Calu3 (cell line): ENCODE data around the gene TMEM212. TPM values are rescaled to one million over a fixed set of nuclear protein-coding genes. Genes with fewer than 3 reads are reported as not detected.

Source experiments
- BruUV-seq: library from RNA; stranded (reverse); fragments of 400-500 nt; replicated peaks from 2 replicates; lab custom pipeline; 2021; lab: Mats Ljungman, UMichigan
- CTCF ChIA-PET: fragments of 300-600 bp; sonication (Branson Sonifier 250); formaldehyde crosslinking; loops from one replicate; lab custom pipeline; 2022; ENCODE audit warnings: antibody characterized with exemption; lab: Charles Lee
- DNase-seq: peaks from one replicate; pipeline ENCODE4 v3.0.0; 2022
- H3K27ac Mint-ChIP-seq: one replicate; pipeline ENCODE4 v1.8.0; 2022; ENCODE audit warnings: mixed read lengths; ENCODE audit not compliant: unreplicated experiment
- H3K27me3 Mint-ChIP-seq: one replicate; pipeline ENCODE4 v1.8.0; 2022; ENCODE audit warnings: mixed read lengths; ENCODE audit not compliant: unreplicated experiment
- H3K36me3 Mint-ChIP-seq: one replicate; pipeline ENCODE4 v1.8.0; 2022; ENCODE audit warnings: mild to moderate bottlenecking, moderate library complexity, mixed read lengths; ENCODE audit not compliant: insufficient read depth, unreplicated experiment
- H3K4me1 Mint-ChIP-seq: one replicate; pipeline ENCODE4 v1.8.0; 2022; ENCODE audit warnings: mild to moderate bottlenecking, low read depth, mixed read lengths; ENCODE audit not compliant: unreplicated experiment
- H3K4me3 Mint-ChIP-seq: one replicate; pipeline ENCODE4 v1.8.0; 2022; ENCODE audit warnings: mild to moderate bottlenecking, low read depth, moderate library complexity, mixed read lengths; ENCODE audit not compliant: unreplicated experiment
- H3K9me3 Mint-ChIP-seq: one replicate; pipeline ENCODE4 v1.8.0; 2022; ENCODE audit warnings: low read depth, mixed read lengths; ENCODE audit not compliant: unreplicated experiment
- CTCF ChIP-seq: fragments of 200-600 bp; IDR thresholded peaks from one replicate; pipeline ENCODE4 v1.8.0; 2022; ENCODE audit warnings: antibody characterized with exemption; ENCODE audit not compliant: unreplicated experiment
- intact Hi-C: fragments of 100-400 bp; cut with micrococcal nuclease; formaldehyde crosslinking; loops from one replicate; pipeline ENCODE4 v1.10.0; 2022; ENCODE audit not compliant: unreplicated experiment
- total RNA-seq: library from RNA; stranded (reverse); gene quantifications from 2 replicates; pipeline ENCODE4 v1.2.3, GENCODE V29; 2022

The TMEM212 gene
- total RNA-seq, 1 experiment from 2014 or later, result not detected

GRCh38 chr3:171827836-171828458, 15.2 kb upstream of the TMEM212 start:
- peaks cover 56% of the 10 kb centered on the region for H3K4me1 Mint-ChIP-seq
- TF ChIP-seq CTCF, result no peak
- BruUV-seq, result no TSS peak
- no peak overlapping the region for H3K4me3 Mint-ChIP-seq
- H3K27ac Mint-ChIP-seq, result no peak overlapping the region
- H3K27me3 Mint-ChIP-seq, result no peaks in the 10 kb centered on the region
- no peaks in the 10 kb centered on the region for H3K36me3 Mint-ChIP-seq
- intact Hi-C loops, result no loop called here
- H3K9me3 Mint-ChIP-seq, result no peaks in the 10 kb centered on the region
- no peak for DNase-seq
- CTCF ChIA-PET, result interaction anchor here (0.5 to 3.9 kb wide), 4 partner anchors 10 to 211 kb away, joined by 3 to 44 read pairs (median 3); no protein-coding TSS in a partner anchor

DNA sequence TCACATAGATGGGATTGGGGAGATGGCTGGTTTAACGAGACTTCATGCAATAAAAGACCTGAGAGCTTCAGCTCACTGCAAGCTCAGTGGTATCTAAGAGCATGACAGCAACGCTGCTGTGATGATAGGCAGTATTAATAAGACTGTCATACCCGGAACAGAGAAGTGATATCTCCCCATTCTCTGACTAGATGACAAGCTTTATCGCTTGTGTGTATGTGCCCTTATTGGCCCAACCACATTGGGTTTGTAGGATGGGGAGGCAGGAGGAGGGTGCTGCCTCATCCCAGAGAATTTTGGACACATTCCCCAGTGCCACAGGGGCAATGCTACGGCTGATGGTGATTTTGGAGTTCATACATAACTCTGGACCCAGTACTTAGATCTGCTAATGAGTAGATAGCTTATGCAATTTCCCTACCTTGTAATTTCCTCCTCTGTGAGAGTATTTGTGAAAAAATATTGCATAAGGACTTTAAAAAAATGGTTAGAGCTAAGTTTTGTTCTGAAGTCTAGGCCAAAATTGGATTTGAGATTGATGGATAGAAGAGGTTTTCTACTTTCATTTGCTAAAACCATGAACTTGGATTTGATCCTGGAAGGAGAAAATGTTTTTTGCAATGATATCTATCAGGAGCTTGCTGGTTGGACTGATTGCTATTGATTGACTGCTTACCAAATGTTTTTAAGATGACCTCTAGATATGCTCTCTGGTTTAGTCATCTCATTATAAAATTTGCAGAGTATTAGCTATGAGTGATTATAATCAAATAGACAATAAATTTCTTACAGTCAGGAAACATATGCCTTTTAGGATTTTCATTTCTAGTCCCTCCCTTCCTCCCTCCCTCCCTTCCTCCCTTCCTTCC, 14.0 kb upstream of the TMEM212 start:
- peaks cover 46% of the 10 kb centered on the region for H3K4me1 Mint-ChIP-seq
- H3K4me3 Mint-ChIP-seq, result no peak overlapping the region
- DNase-seq, result no peak
- intact Hi-C loops, result no loop called here
- TF ChIP-seq CTCF, result no peak
- CTCF ChIA-PET, result interaction anchor here (0.6 to 3.9 kb wide), 16 partner anchors 15 to 825 kb away, joined by 3 to 44 read pairs (median 3); partner anchors contain the start of gene PLD1
- no peaks in the 10 kb centered on the region for H3K27me3 Mint-ChIP-seq
- H3K9me3 Mint-ChIP-seq, result no peaks in the 10 kb centered on the region
- no peaks in the 10 kb centered on the region for H3K36me3 Mint-ChIP-seq
- H3K27ac Mint-ChIP-seq, result no peak overlapping the region
- no TSS peak for BruUV-seq

GRCh38 chr3:171829841-171830517, 13.2 kb upstream of the TMEM212 start:
- TF ChIP-seq CTCF, result peak; percentile 93
- Mint-ChIP-seq H3K4me1 (peaks cover 44% of the 10 kb centered on the region), H3K4me3 (no peak overlapping the region), H3K36me3 (no peaks in the 10 kb centered on the region), H3K27me3 (no peaks in the 10 kb centered on the region), H3K27ac (no peak overlapping the region), H3K9me3 (no peaks in the 10 kb centered on the region)
- peak; percentile 86 for DNase-seq
- no TSS peak for BruUV-seq
- CTCF ChIA-PET, result interaction anchor here (0.5 to 3.9 kb wide), 17 partner anchors 16 to 512 kb away, joined by 3 to 44 read pairs (median 4); partner anchors contain the start of gene PLD1
- intact Hi-C loops, result loop anchor here (1.0 to 10.0 kb wide), 4 partner anchors 184 to 865 kb away; no protein-coding TSS in a partner anchor

DNA sequence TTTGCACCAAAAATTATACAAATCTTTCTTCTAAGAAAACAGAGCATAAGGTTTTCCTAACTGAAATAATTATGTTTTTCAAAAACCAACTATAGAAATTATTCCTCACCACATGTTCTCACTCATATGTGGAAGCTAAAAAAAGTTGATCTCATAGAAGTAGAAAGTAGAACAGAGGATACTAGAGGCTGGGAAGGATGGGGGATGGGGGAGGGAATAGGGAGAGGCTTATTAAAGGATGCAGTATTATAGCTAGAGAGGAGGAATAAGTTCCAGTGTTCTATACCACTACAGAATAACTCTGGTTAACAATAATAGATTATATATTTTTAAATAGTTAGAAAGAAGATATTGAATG, 12.7 kb upstream of the TMEM212 start:
- Mint-ChIP-seq H3K27me3 (no peaks in the 10 kb centered on the region), H3K4me3 (no peak overlapping the region), H3K4me1 (peaks cover 41% of the 10 kb centered on the region), H3K9me3 (no peaks in the 10 kb centered on the region), H3K36me3 (no peaks in the 10 kb centered on the region), H3K27ac (no peak overlapping the region)
- BruUV-seq, result no TSS peak
- intact Hi-C loops, result loop anchor here (1.0 to 10.0 kb wide), 4 partner anchors 184 to 866 kb away; no protein-coding TSS in a partner anchor
- DNase-seq, result no peak
- TF ChIP-seq CTCF, result no peak
- CTCF ChIA-PET, result interaction anchor here (0.5 to 3.9 kb wide), 15 partner anchors 19 to 216 kb away, joined by 3 to 44 read pairs (median 4); partner anchors contain the start of gene PLD1
